ENCODE measurements around the gene PPP1CC. TPM values are rescaled to one million over a fixed set of nuclear protein-coding genes. Genes with fewer than 3 reads are reported as not detected.

Gene PPP1CC
- total RNA-seq, 1 experiment from 2014 or later, result 213 TPM

DNA sequence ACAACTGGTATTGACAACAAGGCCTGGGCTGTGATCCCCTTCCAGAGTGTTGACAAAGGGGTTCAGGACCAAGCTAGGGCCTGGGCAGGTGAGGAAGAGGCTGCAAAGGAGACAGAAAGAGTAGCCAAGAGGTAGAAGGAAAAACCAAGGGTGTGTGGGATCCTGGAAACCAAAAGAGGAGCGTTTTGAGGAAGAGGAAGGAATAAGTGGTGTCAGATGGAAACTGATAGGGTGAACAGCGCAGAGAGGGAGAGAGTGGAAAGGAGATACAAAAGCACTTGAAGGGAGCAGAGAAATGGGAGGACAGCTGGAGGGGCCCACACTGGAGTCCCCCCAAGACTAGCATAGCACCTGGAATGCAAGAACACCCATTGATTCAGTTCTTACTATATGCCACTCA is 45.5 kb downstream of the PPP1CC start:
- Mint-ChIP-seq H3K36me3 (ENCODE audit: insufficient read depth, unreplicated experiment) (no peaks in the 10 kb centered on the region), H3K4me3 (ENCODE audit: low read depth, unreplicated experiment) (no peak overlapping the region), H3K4me1 (ENCODE audit: low read depth, unreplicated experiment) (peaks cover 11% of the 10 kb centered on the region), H3K9me3 (ENCODE audit: low read depth, unreplicated experiment) (no peaks in the 10 kb centered on the region), H3K27me3 (ENCODE audit: unreplicated experiment) (no peaks in the 10 kb centered on the region), H3K27ac (ENCODE audit: unreplicated experiment) (no peak overlapping the region)
- intact Hi-C loops (cut with micrococcal nuclease; ENCODE audit: unreplicated experiment), result loop anchor here (5.0 kb wide), 1 partner anchor 80 kb away; no protein-coding TSS in a partner anchor
- no peak for DNase-seq
- TF ChIP-seq, protein P1, sequence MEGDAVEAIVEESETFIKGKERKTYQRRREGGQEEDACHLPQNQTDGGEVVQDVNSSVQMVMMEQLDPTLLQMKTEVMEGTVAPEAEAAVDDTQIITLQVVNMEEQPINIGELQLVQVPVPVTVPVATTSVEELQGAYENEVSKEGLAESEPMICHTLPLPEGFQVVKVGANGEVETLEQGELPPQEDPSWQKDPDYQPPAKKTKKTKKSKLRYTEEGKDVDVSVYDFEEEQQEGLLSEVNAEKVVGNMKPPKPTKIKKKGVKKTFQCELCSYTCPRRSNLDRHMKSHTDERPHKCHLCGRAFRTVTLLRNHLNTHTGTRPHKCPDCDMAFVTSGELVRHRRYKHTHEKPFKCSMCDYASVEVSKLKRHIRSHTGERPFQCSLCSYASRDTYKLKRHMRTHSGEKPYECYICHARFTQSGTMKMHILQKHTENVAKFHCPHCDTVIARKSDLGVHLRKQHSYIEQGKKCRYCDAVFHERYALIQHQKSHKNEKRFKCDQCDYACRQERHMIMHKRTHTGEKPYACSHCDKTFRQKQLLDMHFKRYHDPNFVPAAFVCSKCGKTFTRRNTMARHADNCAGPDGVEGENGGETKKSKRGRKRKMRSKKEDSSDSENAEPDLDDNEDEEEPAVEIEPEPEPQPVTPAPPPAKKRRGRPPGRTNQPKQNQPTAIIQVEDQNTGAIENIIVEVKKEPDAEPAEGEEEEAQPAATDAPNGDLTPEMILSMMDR (IDR thresholded peaks at IDR 0.05; ENCODE audit: unreplicated experiment), result no peak
- no TSS peak for BruUV-seq (replicated peaks)
- CTCF ChIA-PET, result interaction anchor here (0.6 kb wide), 1 partner anchor 92 kb away, joined by 6 read pairs; no protein-coding TSS in a partner anchor

DNA sequence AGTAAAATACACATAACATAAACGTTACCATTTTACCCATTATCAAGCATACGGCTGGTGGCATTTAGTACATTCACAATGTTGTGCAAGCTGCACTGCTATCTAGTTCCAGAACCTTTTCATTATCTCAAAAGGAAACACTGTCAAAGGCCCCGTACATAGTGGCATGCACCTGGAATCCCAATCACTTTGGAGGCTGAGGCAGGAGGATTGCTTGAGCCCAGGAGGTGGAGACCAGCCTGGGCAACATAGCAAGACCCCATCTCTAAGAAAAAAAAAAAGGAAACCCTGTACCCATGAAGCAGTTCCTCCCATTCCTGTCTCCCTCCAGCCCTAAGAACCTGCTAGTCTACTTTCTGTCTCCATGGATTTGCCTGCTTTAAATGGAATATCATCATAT is 46.4 kb downstream of the PPP1CC start:
- no TSS peak for BruUV-seq (replicated peaks)
- no peaks in the 10 kb centered on the region for H3K36me3 Mint-ChIP-seq (ENCODE audit: insufficient read depth, unreplicated experiment)
- DNase-seq, result no peak
- CTCF ChIA-PET, result no interaction called here
- H3K4me3 Mint-ChIP-seq (ENCODE audit: low read depth, unreplicated experiment), result no peak overlapping the region
- no peaks in the 10 kb centered on the region for H3K9me3 Mint-ChIP-seq (ENCODE audit: low read depth, unreplicated experiment)
- peaks cover 11% of the 10 kb centered on the region for H3K4me1 Mint-ChIP-seq (ENCODE audit: low read depth, unreplicated experiment)
- H3K27ac Mint-ChIP-seq (ENCODE audit: unreplicated experiment), result no peak overlapping the region
- TF ChIP-seq, protein P1 (IDR thresholded peaks at IDR 0.05; ENCODE audit: unreplicated experiment), result no peak
- intact Hi-C loops (cut with micrococcal nuclease; ENCODE audit: unreplicated experiment), result loop anchor here (5.0 kb wide), 1 partner anchor 79 kb away; no protein-coding TSS in a partner anchor
- H3K27me3 Mint-ChIP-seq (ENCODE audit: unreplicated experiment), result no peaks in the 10 kb centered on the region

DNA sequence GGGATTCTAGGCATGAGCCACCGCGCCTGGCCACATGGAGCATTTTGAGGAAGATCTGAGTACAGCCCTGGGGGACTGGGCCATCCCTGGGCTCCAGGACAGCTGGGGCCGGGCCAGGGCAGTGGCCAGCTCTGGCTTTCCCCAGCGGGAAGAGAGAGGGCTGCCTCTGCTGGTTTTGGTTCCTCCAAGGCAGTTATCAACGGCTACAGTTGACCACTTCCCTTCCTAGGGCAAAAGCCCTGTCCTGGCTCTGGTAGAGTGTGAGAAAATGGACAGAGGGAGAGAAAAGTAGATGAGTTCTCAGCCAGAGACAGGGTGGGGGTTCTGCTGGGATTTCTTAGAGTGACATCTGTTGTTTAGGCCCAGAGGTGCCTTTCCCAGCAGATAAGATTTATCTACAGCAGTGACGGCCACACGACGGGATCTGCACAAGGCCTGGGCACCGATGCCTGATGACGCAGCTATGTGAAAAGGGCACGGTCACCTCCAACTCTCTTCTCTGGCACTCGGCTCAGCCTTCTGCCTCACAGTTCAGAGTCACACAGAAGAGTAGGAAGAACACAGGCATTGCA is 48.3 kb downstream of the PPP1CC start:
- Mint-ChIP-seq H3K36me3 (ENCODE audit: insufficient read depth, unreplicated experiment) (peaks cover 5% of the 10 kb centered on the region), H3K9me3 (ENCODE audit: low read depth, unreplicated experiment) (no peaks in the 10 kb centered on the region), H3K27ac (ENCODE audit: unreplicated experiment) (no peak overlapping the region), H3K4me1 (ENCODE audit: low read depth, unreplicated experiment) (peaks cover 17% of the 10 kb centered on the region), H3K4me3 (ENCODE audit: low read depth, unreplicated experiment) (no peak overlapping the region), H3K27me3 (ENCODE audit: unreplicated experiment) (peaks cover 10% of the 10 kb centered on the region)
- CTCF ChIA-PET, result no interaction called here
- TF ChIP-seq, protein P1 (IDR thresholded peaks at IDR 0.05; ENCODE audit: unreplicated experiment), result no peak
- BruUV-seq (replicated peaks), result no TSS peak
- DNase-seq, result no peak
- intact Hi-C loops (cut with micrococcal nuclease; ENCODE audit: unreplicated experiment), result no loop called here

DNA sequence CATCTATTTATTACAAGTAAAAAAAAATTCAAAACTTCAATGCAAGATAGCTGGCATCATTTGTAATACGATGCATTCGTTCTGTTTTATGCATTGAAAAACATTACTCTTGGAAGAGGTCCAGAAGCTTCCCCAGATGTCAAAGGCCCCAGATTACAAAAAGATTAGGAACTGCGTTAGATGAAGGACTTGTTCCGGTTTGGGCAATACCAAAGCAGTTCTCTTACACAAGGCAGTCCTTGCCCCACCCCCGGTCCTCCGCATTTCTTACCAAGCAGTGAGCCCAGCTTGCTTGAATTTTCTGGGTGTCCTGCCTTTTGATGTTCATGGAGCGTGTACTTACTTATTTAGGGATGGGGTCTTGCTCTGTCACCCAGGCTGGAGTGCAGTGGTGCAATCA is 49.0 kb downstream of the PPP1CC start:
- Mint-ChIP-seq H3K4me1 (ENCODE audit: low read depth, unreplicated experiment) (peaks cover 19% of the 10 kb centered on the region), H3K9me3 (ENCODE audit: low read depth, unreplicated experiment) (no peaks in the 10 kb centered on the region), H3K4me3 (ENCODE audit: low read depth, unreplicated experiment) (no peak overlapping the region), H3K27ac (ENCODE audit: unreplicated experiment) (no peak overlapping the region), H3K27me3 (ENCODE audit: unreplicated experiment) (peaks cover 17% of the 10 kb centered on the region), H3K36me3 (ENCODE audit: insufficient read depth, unreplicated experiment) (peaks cover 8% of the 10 kb centered on the region)
- no peak for DNase-seq
- CTCF ChIA-PET, result no interaction called here
- no TSS peak for BruUV-seq (replicated peaks)
- TF ChIP-seq, protein P1 (IDR thresholded peaks at IDR 0.05; ENCODE audit: unreplicated experiment), result no peak
- intact Hi-C loops (cut with micrococcal nuclease; ENCODE audit: unreplicated experiment), result no loop called here

All from Calu3 (cell line).